Psoas muscle (tissue), 8 donors: Measurements from ENCODE around the gene RAB42. TPM values are rescaled to one million over a fixed set of nuclear protein-coding genes. Genes with fewer than 3 reads are reported as not detected.

Experiments
- ATAC-seq, 4 donors: fragments of 200-7000 bp; cut with Tn5 transposase; one replicate each; pipeline ENCODE4 v1.9.1; 2020; ENCODE audit warnings: moderate library complexity in 3 of 4, mild to moderate bottlenecking in 2 of 4
- DNase-seq, 2 donors: peaks; one replicate each; pipeline ENCODE4 v3.0.0-alpha.2; 2020
- H3K27ac ChIP-seq: fragments of 200-600 bp; one replicate; pipeline ENCODE4 v1.8.0; 2022
- H3K27me3 ChIP-seq, 3 donors: fragments of 200-600 bp in 1 of 3; one replicate each; pipeline versions ENCODE4 v1.6.1 to v1.8.0; 2013 to 2022; ENCODE audit warnings: low read length in 2 of 3, mild to moderate bottlenecking in 2 of 3, moderate library complexity in 1 of 3; ENCODE audit not compliant: insufficient read depth in 3 of 3
- H3K36me3 ChIP-seq, 2 donors: fragments of 200-600 bp in 1 of 2; one replicate each; pipeline versions ENCODE4 v1.6.1 to v1.8.0; 2013 to 2022; ENCODE audit warnings: low read depth in 1 of 2, mild to moderate bottlenecking in 1 of 2, moderate library complexity in 1 of 2; ENCODE audit not compliant: insufficient read depth in 1 of 2
- H3K4me1 ChIP-seq: fragments of 200-600 bp; one replicate; pipeline ENCODE4 v1.8.0; 2022
- H3K4me3 ChIP-seq: fragments of 200-600 bp; one replicate; pipeline ENCODE4 v1.8.0; 2022; ENCODE audit warnings: mild to moderate bottlenecking
- H3K9me3 ChIP-seq: fragments of 200-600 bp; one replicate; pipeline ENCODE4 v1.8.0; 2022
- WGBS, 3 donors: extraction: QIAGEN DNeasy Blood & Tissue Kit; methylation state at CpG; one replicate each; pipeline versions ENCODE4 v1.1.6 to v1.1.7; 2013; 5-methylcytosine and 5-hydroxymethylcytosine counted together
- intact Hi-C, 2 donors: fragments of 100-400 bp; cut with DNase I; formaldehyde crosslinking; loops; one replicate each; pipeline versions ENCODE4 v1.11.0 to v1.14.2; 2022
- polyA plus RNA-seq, 3 donors: library from polyadenylated mRNA; stranded (reverse); fragments of 200-250 nt; gene quantifications; one replicate each; pipeline ENCODE4 v1.2.3, GENCODE V29; 2013
- total RNA-seq, 4 donors: library from RNA; stranded (reverse); fragmentation: NEBNext Ultra II Directional in 2 of 4; extraction: Animal tissue kit (Norgen Biotek cat#: 25700) in 2 of 4; gene quantifications; one replicate each; pipeline versions ENCODE4 v1.2.1 to v1.2.4, GENCODE V29; 2021 to 2023
- TF ChIP-seq, protein P1 (sequence below): fragments of 200-600 bp; IDR thresholded peaks from one replicate; pipeline ENCODE4 v1.8.0; 2022; ENCODE audit warnings: antibody characterized with exemption
- donor health status: healthy with polysubstance abuse.
- donor health status: DM: no; HTN: no; CAD: no; lungs with moderate emphysema.
- donor health status: Bipolar disorder and iron deficiency.
- donor health status: healthy.
- donor health status: DM: yes; HTN: yes; CAD: no.
- donor health status: DM: no; HTN: no; CAD: no.
- donor health status: DM: no; HTN: no; CAD: no.
- donor health status: DM: yes; HTN: yes; CAD: no.

RAB42 gene
- total and polyA plus RNA-seq, 7 donors, result 0.16 to 1.3 (median 0.34) TPM

DNA sequence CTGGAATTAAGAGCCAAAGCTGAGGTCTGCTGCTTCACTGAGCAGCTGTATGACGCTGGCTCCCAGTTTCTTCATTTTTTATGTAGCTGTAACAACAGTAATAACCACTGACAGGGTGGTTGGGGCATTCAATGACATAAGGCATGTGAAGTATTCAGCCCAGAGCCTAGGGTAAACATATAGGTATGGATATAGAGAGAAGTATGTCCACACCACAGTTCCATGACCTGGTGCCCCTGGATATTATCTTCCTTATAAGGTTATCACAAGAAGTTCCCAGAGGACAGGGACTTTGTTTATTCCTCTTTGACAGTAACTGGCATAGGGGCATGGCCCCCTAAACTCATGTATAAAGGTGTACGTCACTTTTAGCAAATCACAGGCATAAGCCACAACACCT lies 14.7 kb downstream of the RAB42 start:
- DNase-seq (no peak), ATAC-seq (no peak)
- Histone ChIP-seq H3K4me3 (no peak overlapping the region), H3K4me1 (peaks cover 8% of the 10 kb centered on the region), H3K9me3 (no peaks in the 10 kb centered on the region), H3K36me3 (peaks cover 7 to 89% of the 10 kb centered on the region in 2 donors), H3K27ac (no peak overlapping the region), H3K27me3 (no peaks in the 10 kb centered on the region)
- intact Hi-C loops, result no loop called here
- 76 to 90% (median 77%) methylated on average over 2 of the region's 2 CpGs for WGBS, 3 donors
- TF ChIP-seq, protein P1, sequence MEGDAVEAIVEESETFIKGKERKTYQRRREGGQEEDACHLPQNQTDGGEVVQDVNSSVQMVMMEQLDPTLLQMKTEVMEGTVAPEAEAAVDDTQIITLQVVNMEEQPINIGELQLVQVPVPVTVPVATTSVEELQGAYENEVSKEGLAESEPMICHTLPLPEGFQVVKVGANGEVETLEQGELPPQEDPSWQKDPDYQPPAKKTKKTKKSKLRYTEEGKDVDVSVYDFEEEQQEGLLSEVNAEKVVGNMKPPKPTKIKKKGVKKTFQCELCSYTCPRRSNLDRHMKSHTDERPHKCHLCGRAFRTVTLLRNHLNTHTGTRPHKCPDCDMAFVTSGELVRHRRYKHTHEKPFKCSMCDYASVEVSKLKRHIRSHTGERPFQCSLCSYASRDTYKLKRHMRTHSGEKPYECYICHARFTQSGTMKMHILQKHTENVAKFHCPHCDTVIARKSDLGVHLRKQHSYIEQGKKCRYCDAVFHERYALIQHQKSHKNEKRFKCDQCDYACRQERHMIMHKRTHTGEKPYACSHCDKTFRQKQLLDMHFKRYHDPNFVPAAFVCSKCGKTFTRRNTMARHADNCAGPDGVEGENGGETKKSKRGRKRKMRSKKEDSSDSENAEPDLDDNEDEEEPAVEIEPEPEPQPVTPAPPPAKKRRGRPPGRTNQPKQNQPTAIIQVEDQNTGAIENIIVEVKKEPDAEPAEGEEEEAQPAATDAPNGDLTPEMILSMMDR, result no peak

DNA sequence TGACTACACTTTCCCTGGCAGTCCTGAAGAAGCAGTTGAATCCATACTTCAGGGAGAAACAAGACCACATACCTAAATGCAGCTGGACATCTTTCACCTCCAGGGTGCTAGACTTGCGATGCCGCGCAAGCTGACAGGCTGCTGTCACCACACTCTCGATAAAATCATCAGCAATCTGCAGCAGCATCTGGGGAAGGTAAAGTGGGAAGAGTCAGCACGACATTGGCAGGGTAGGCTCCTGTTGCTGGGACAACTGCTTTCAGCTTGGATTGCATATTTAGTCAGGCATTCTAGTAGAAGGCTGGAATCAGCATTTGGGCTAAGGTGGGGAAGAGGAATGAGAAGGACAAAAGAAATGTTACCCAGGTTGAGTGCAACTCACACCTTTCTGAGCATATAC lies 21.1 kb downstream of the RAB42 start:
- ATAC-seq (no peak), DNase-seq (no peak)
- Histone ChIP-seq H3K27ac (no peak overlapping the region), H3K27me3 (no peaks in the 10 kb centered on the region), H3K4me3 (no peak overlapping the region), H3K9me3 (no peaks in the 10 kb centered on the region), H3K36me3 (peaks cover 2 to 100% of the 10 kb centered on the region in 2 donors), H3K4me1 (no peaks in the 10 kb centered on the region)
- TF ChIP-seq, protein P1, result no peak
- WGBS, 3 donors, result 93 to 94% (median 93%) methylated on average over 5 of the region's 5 CpGs
- intact Hi-C loops, result no loop called here

DNA sequence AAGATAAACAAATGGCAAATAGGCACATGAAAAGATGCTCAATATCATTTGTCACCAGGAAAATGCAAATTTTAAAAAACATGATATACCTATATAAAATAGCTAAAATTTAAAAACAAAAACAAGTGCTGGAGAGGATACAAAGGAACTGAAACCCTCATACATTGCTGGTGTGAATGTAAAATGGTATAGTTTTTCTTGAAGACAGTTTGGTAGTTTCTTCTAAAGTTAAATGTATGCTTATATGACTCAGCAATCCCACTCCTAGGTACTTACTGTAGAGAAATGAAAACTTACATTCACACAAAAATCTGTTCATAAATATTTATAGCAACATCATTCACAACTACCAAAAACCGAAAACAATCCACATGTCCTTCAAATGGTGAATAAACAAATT lies 39.6 kb downstream of the RAB42 start:
- Histone ChIP-seq H3K9me3 (no peaks in the 10 kb centered on the region), H3K27me3 (no peaks in the 10 kb centered on the region), H3K4me3 (no peak overlapping the region), H3K27ac (no peak overlapping the region), H3K4me1 (no peaks in the 10 kb centered on the region), H3K36me3 (peaks cover 0 to 9% of the 10 kb centered on the region in 2 donors)
- TF ChIP-seq, protein P1, result no peak
- ATAC-seq, result no peak
- 95 to 97% (median 96%) methylated on average over 1 of the region's 1 CpG for WGBS, 3 donors
- DNase-seq, result no peak
- intact Hi-C loops, result no loop called here

DNA sequence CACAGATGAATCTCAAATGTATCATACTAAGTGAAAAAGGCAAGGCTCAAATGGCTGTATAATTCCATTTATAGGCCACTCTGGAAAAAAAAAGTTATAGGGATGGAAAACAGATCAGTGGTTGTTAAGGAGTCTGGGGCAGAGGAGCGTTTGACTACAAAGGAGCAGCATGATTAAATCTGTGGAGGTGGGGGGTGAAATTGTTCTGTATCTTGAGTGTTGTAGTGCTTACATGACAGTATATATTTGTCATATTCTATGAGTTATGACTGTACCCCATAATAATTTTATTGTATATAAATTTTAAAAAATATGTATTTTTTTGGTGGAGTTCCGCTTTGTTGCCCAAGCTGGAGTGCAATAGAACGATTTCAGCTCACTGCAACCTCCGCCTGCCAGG lies 40.5 kb downstream of the RAB42 start:
- TF ChIP-seq, protein P1, result no peak
- Histone ChIP-seq H3K4me3 (no peak overlapping the region), H3K27me3 (no peaks in the 10 kb centered on the region), H3K27ac (no peak overlapping the region), H3K36me3 (peaks cover 0 to 11% of the 10 kb centered on the region in 2 donors), H3K4me1 (no peaks in the 10 kb centered on the region), H3K9me3 (no peaks in the 10 kb centered on the region)
- DNase-seq, result peak in 1 of 2 donors; percentile 6
- 91 to 95% (median 91%) methylated on average over 4 of the region's 4 CpGs for WGBS, 3 donors
- no peak for ATAC-seq
- intact Hi-C loops, result no loop called here

DNA sequence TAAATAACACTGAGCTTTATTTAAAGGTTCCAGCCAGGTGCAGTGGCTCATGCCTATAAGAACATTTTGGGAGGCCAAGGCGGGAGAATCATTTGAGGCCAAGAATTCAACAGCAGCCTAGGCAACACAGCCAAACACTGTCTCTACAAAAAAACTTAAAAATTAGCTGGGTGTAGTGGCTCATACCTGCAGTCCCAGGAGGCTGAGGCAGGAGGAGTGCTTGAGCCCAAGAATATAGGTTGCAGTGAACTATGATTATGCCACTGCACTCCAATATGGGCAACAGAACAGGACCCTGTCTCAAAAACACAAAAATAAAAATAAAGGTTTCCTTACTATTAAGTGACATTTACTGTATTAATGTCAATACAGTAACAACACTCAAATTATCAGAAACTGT lies 48.7 kb downstream of the RAB42 start:
- Histone ChIP-seq H3K36me3 (peaks cover 0 to 13% of the 10 kb centered on the region in 2 donors), H3K4me1 (peaks cover 26% of the 10 kb centered on the region), H3K9me3 (no peaks in the 10 kb centered on the region), H3K27ac (no peak overlapping the region), H3K27me3 (no peaks in the 10 kb centered on the region), H3K4me3 (no peak overlapping the region)
- no peak for ATAC-seq
- TF ChIP-seq, protein P1, result no peak
- WGBS, 3 donors, result 89 to 97% (median 91%) methylated on average over 1 of the region's 1 CpG
- DNase-seq, result no peak
- intact Hi-C loops, result loop anchor here in 1 of 2 donors (5.0 kb wide), 2 partner anchors 123 to 237 kb away; no protein-coding TSS in a partner anchor
